Measurements from ENCODE around the gene STRAP. TPM values are rescaled to one million over a fixed set of nuclear protein-coding genes. Genes with fewer than 3 reads are reported as not detected.

STRAP gene
- total and polyA plus RNA-seq, 9 donors, result 31.7 to 91.4 (median 81.2) TPM

DNA sequence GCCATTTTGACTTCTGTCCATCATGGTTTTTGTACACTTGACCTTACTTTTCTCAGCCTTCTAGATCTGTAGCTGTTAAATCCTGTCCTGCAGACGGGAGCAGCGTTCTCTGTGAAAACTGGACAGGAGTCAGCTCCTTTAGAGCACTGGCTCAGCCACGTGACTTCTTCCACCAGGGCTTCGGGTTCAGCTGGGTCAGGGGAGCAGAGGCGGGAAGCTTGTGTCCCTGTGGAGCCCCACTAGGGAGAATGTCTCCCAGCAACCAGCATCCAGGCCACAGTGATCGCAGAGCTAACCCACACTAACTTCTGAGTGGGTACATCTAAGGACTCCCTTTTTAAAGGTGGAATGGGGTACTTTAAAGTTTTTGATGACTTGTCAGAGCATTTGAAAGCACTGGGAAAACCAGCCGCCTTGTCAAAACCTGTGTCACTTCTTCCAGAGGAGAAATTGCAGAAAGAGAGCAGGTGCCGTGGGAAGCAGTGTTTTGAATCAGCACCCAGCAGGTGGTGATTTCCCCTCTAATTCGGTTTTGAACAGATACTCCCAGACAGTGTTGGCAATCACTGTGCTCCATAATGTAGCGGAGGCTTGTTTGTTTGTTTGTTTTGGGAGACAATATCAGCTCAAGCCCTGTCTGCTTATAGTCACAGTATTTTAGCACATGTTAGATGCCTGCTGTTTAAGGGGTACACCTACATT, 46.8 kb downstream of the STRAP start:
- Histone ChIP-seq H3K9me3 (no peaks in the 10 kb centered on the region), H3K4me1 (ENCODE audit: insufficient read depth) (no peaks in the 10 kb centered on the region), H3K36me3 (no peaks in the 10 kb centered on the region), H3K27me3 (no peaks in the 10 kb centered on the region), H3K27ac (no peak overlapping the region), H3K4me3 (no peak overlapping the region)
- intact Hi-C loops (cut with DNase I), result no loop called here
- no peak for DNase-seq
- TF ChIP-seq, protein P1, sequence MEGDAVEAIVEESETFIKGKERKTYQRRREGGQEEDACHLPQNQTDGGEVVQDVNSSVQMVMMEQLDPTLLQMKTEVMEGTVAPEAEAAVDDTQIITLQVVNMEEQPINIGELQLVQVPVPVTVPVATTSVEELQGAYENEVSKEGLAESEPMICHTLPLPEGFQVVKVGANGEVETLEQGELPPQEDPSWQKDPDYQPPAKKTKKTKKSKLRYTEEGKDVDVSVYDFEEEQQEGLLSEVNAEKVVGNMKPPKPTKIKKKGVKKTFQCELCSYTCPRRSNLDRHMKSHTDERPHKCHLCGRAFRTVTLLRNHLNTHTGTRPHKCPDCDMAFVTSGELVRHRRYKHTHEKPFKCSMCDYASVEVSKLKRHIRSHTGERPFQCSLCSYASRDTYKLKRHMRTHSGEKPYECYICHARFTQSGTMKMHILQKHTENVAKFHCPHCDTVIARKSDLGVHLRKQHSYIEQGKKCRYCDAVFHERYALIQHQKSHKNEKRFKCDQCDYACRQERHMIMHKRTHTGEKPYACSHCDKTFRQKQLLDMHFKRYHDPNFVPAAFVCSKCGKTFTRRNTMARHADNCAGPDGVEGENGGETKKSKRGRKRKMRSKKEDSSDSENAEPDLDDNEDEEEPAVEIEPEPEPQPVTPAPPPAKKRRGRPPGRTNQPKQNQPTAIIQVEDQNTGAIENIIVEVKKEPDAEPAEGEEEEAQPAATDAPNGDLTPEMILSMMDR (IDR thresholded peaks at IDR 0.05), result no peak
- TF ChIP-seq EP300 (IDR thresholded peaks at IDR 0.05) (no peak), POLR2A (IDR thresholded peaks at IDR 0.05) (no peak)
- WGBS, 3 donors, result 68 to 75% (median 73%) methylated on average over 10 of the region's 10 CpGs

DNA sequence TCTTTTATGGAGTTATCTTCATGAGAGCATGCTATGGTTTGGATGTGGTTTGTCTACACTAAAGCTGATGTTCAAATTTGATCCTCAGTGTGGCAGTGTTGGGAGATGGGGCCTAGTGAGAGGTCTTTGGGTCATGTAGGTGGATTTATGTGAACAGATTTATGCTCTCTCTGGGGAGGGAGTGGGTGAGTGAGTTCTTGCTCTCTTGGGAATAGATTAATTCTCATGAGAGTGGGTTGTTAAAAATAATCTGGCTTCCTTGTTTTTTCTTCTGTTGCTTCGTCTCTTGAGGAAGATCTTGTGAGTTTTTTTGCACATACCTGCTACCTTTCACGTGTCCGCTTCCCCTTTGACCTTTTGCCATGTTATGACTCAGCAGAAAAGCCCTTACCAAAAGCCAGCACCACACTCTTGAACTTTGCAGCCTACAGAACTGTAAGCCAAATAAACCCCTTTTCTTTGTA, 49.4 kb downstream of the STRAP start:
- no peak for TF ChIP-seq EP300 (IDR thresholded peaks at IDR 0.05)
- TF ChIP-seq, protein P1 (IDR thresholded peaks at IDR 0.05), result no peak
- TF ChIP-seq POLR2A (IDR thresholded peaks at IDR 0.05), result no peak
- intact Hi-C loops (cut with DNase I), result no loop called here
- no peak overlapping the region for H3K27ac ChIP-seq
- H3K36me3 ChIP-seq, result no peaks in the 10 kb centered on the region
- no peaks in the 10 kb centered on the region for H3K9me3 ChIP-seq
- no peak overlapping the region for H3K4me3 ChIP-seq
- DNase-seq, result no peak
- 70 to 76% (median 71%) methylated on average over 3 of the region's 3 CpGs for WGBS, 3 donors
- H3K27me3 ChIP-seq, result no peaks in the 10 kb centered on the region
- H3K4me1 ChIP-seq (ENCODE audit: insufficient read depth), result no peaks in the 10 kb centered on the region

- Histone ChIP-seq H3K36me3 (no peaks in the 10 kb centered on the region), H3K9me3 (no peaks in the 10 kb centered on the region), H3K27me3 (no peaks in the 10 kb centered on the region), H3K4me1 (ENCODE audit: insufficient read depth) (no peaks in the 10 kb centered on the region), H3K4me3 (no peak overlapping the region), H3K27ac (no peak overlapping the region)
- TF ChIP-seq, protein P1 (IDR thresholded peaks at IDR 0.05), result no peak
- TF ChIP-seq EP300 (IDR thresholded peaks at IDR 0.05) (no peak), POLR2A (IDR thresholded peaks at IDR 0.05) (no peak)
- 94 to 98% (median 96%) methylated on average over 1 of the region's 1 CpG for WGBS, 3 donors
- intact Hi-C loops (cut with DNase I), result no loop called here
- no peak for DNase-seq
Observed at GRCh38 chr12:15932327-15932726, 50.1 kb downstream of the STRAP start.

DNA sequence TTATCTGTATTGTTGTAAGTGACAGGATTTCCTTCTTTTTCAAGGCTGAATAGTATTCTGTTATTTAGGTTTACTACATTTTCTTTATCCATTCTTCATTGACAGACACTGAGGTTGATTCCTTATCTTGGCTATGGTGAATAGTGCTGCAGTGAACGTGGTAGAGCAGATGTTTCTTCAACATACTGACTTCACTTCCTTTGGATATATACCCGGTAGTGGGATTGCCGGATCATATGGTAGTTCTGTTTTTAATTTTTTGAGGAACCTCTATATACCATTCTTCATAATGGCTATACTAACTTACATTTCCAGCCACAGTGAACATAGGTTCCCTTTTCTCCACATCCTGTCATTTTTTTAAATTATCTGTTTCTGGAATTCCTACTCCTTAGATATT, 50.8 kb downstream of the STRAP start:
- TF ChIP-seq POLR2A (IDR thresholded peaks at IDR 0.05), result no peak
- TF ChIP-seq, protein P1 (IDR thresholded peaks at IDR 0.05), result no peak
- no peak for TF ChIP-seq EP300 (IDR thresholded peaks at IDR 0.05)
- 95 to 97% (median 95%) methylated on average over 3 of the region's 3 CpGs for WGBS, 3 donors
- no peak for DNase-seq
- Histone ChIP-seq H3K27ac (no peak overlapping the region), H3K36me3 (no peaks in the 10 kb centered on the region), H3K27me3 (no peaks in the 10 kb centered on the region), H3K9me3 (no peaks in the 10 kb centered on the region), H3K4me3 (no peak overlapping the region), H3K4me1 (ENCODE audit: insufficient read depth) (no peaks in the 10 kb centered on the region)
- intact Hi-C loops (cut with DNase I), result no loop called here
